ENCODE measurements around the gene BEND6. TPM values are rescaled to one million over a fixed set of nuclear protein-coding genes. Genes with fewer than 3 reads are reported as not detected.

Gene BEND6
- total RNA-seq, 2 donors from 2014 or later: 0.32 to 0.61 TPM

DNA sequence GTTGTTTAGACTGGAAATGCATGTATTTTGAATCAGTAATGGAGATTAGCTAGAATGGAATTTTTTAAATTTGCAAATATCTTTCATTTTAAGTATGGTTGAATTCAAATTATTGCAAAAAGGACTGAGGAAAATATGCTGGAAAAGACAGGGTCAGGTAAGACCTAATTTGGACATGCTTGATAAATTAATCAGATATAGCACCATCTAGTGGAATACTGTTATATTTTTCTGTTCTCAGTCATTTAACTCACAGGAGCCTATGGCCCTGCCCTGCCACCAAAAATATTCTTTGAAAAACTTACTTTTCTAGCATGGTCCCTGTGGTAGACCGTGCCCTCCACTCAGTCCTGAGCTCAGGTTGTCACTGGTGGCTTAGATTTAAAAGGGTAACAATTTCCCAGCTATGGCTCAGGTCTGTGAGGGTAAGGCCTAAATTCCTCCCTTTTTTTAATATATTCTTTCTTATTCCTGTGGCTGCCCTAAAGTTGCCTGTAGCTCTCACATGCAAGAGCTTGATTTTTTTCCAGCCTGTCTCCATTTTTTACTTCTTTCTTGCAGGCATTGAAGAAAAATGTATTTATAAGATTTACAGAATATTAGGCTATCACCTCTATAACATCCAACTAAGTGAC lies 66.3 kb downstream of the BEND6 start:
- intact Hi-C loops (cut with DNase I): loop anchor here (5.0 kb wide), 1 partner anchor 119 kb away; no protein-coding TSS in a partner anchor

DNA sequence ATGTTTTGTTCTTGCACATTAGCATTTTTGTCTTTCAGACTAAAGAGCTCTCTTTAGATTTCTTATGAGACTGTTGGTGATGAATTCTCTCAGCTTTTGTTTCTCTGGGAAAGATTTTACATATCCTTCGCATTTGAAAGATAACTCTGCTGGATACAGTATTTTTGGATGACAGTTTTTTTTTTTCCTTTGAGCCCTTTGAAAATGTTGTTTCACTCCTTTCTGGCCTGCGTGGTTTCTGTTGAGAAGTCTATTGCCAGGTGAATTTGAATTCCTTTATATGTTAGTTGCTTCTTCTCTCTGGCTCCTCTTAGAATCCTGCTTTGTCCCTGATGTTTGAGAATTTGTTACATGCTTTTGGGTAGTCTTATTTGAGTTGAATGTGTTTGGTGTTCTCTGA lies 69.4 kb downstream of the BEND6 start:
- intact Hi-C loops (cut with DNase I): loop anchor here (5.0 kb wide), 1 partner anchor 122 kb away; no protein-coding TSS in a partner anchor
- H3K9me3 ChIP-seq: no peaks in the 10 kb centered on the region
- no peak overlapping the region for H3K9ac ChIP-seq (ENCODE audit: low read depth in 2 of 2, low read length in 2 of 2)
- no peak for TF ChIP-seq CTCF (IDR thresholded peaks at IDR 0.05)
- no peaks in the 10 kb centered on the region for H3K4me1 ChIP-seq
- no peak overlapping the region for H3K27ac ChIP-seq
- no peaks in the 10 kb centered on the region for H3K36me3 ChIP-seq
- H3K27me3 ChIP-seq: no peaks in the 10 kb centered on the region
- DNase-seq: no peak
- H3K4me3 ChIP-seq: no peak overlapping the region

More for the DNA sequence above, 66.3 kb downstream of the BEND6 start:
- no peak overlapping the region for H3K4me3 ChIP-seq
- H3K36me3 ChIP-seq: no peaks in the 10 kb centered on the region
- H3K9me3 ChIP-seq: no peaks in the 10 kb centered on the region
- no peaks in the 10 kb centered on the region for H3K27me3 ChIP-seq
- DNase-seq: no peak
- no peaks in the 10 kb centered on the region for H3K4me1 ChIP-seq
- TF ChIP-seq CTCF (IDR thresholded peaks at IDR 0.05): peak; percentile 41
- H3K27ac ChIP-seq: no peak overlapping the region
- H3K9ac ChIP-seq (ENCODE audit: low read depth in 2 of 2, low read length in 2 of 2): no peak overlapping the region

- no peak for TF ChIP-seq CTCF (IDR thresholded peaks at IDR 0.05)
- no peak overlapping the region for H3K9ac ChIP-seq (ENCODE audit: low read depth in 2 of 2, low read length in 2 of 2)
- no peaks in the 10 kb centered on the region for H3K36me3 ChIP-seq
- H3K9me3 ChIP-seq: no peaks in the 10 kb centered on the region
- no peaks in the 10 kb centered on the region for H3K4me1 ChIP-seq
- DNase-seq: no peak
- H3K27me3 ChIP-seq: no peaks in the 10 kb centered on the region
- H3K4me3 ChIP-seq: no peak overlapping the region
- no peak overlapping the region for H3K27ac ChIP-seq
- intact Hi-C loops (cut with DNase I): loop anchor here (5.0 kb wide), 1 partner anchor 122 kb away; no protein-coding TSS in a partner anchor
Observed at GRCh38 chr6:57024775-57025174, 69.9 kb downstream of the BEND6 start.

- intact Hi-C loops (cut with DNase I): no loop called here
- Histone ChIP-seq H3K9ac (ENCODE audit: low read depth in 2 of 2, low read length in 2 of 2) (no peak overlapping the region), H3K27me3 (no peaks in the 10 kb centered on the region)
Observed at GRCh38 chr6:57026001-57026400, 71.1 kb downstream of the BEND6 start.

DNA sequence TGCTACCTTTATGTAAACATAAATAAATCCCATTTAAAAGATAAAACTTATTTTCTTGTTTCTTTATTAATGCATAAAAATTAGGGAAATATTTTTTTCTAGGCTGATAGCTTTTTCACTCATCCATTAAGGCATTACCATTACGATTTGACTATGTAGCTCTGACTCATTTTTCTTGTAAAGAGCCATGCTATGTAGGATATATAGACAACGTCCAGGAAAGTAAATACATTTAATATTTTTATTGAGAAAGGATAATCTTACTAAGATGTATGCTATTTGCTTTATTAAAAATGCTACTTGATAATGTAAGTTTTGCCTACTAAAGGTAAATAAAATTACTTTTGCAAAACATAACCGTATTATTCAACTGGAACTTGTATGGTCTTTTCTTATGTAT lies 72.4 kb downstream of the BEND6 start:
- no peak overlapping the region for H3K9ac ChIP-seq (ENCODE audit: low read depth in 2 of 2, low read length in 2 of 2)
- no peak overlapping the region for H3K27ac ChIP-seq
- no peaks in the 10 kb centered on the region for H3K4me1 ChIP-seq
- no peaks in the 10 kb centered on the region for H3K27me3 ChIP-seq
- intact Hi-C loops (cut with DNase I): no loop called here
- TF ChIP-seq CTCF (IDR thresholded peaks at IDR 0.05): no peak
- no peak overlapping the region for H3K4me3 ChIP-seq
- DNase-seq: no peak
- no peaks in the 10 kb centered on the region for H3K9me3 ChIP-seq
- no peaks in the 10 kb centered on the region for H3K36me3 ChIP-seq

More at GRCh38 chr6:57026001-57026400, 71.1 kb downstream of the BEND6 start:
- no peak for TF ChIP-seq CTCF (IDR thresholded peaks at IDR 0.05)
- H3K36me3 ChIP-seq: no peaks in the 10 kb centered on the region
- H3K9me3 ChIP-seq: no peaks in the 10 kb centered on the region
- H3K4me3 ChIP-seq: no peak overlapping the region
- no peaks in the 10 kb centered on the region for H3K4me1 ChIP-seq
- no peak for DNase-seq
- no peak overlapping the region for H3K27ac ChIP-seq

Measured in colonic mucosa (tissue), 4 donors.